COLO829 (cell line): ENCODE measurements around the gene MYDGF.

ENCODE experiments used
- DNase-seq: peaks from one replicate; pipeline ENCODE4 v3.0.0; 2012; ENCODE audit warnings: low spot score

The MYDGF gene

GRCh38 chr19:4675346-4675745 is 5.2 kb upstream of the MYDGF start:
- DNase-seq, result no peak

- DNase-seq, result no peak
Measured at GRCh38 chr19:4673726-4674125, 3.6 kb upstream of the MYDGF start.

GRCh38 chr19:4673216-4673615 is 3.1 kb upstream of the MYDGF start:
- DNase-seq, result no peak

GRCh38 chr19:4671185-4671851 is 1.2 kb upstream of the MYDGF start:
- no peak for DNase-seq

GRCh38 chr19:4664642-4665041 is 5.5 kb downstream of the MYDGF start:
- no peak for DNase-seq

- no peak for DNase-seq
Measured at GRCh38 chr19:4662812-4663211, 7.3 kb downstream of the MYDGF start.

- DNase-seq, result no peak
Measured at GRCh38 chr19:4662020-4662695, 8.0 kb downstream of the MYDGF start.

- no peak for DNase-seq
Measured at GRCh38 chr19:4660993-4661392, 9.1 kb downstream of the MYDGF start.

GRCh38 chr19:4660181-4660791 is 9.9 kb downstream of the MYDGF start:
- DNase-seq, result no peak

GRCh38 chr19:4657835-4658234 is 12.3 kb downstream of the MYDGF start:
- DNase-seq, result no peak

- DNase-seq, result no peak
Measured at GRCh38 chr19:4657262-4657661, 12.9 kb downstream of the MYDGF start.

- no peak for DNase-seq
Measured at GRCh38 chr19:4656102-4656501, 14.0 kb downstream of the MYDGF start.

GRCh38 chr19:4654437-4655361 is 15.4 kb downstream of the MYDGF start:
- DNase-seq, result no peak

GRCh38 chr19:4653793-4654436 is 16.2 kb downstream of the MYDGF start:
- DNase-seq, result no peak

- no peak for DNase-seq
Measured at GRCh38 chr19:4652075-4652474, 18.1 kb downstream of the MYDGF start.

- DNase-seq, result no peak
Measured at GRCh38 chr19:4650159-4650558, 20.0 kb downstream of the MYDGF start.

GRCh38 chr19:4649392-4650047 is 20.6 kb downstream of the MYDGF start:
- no peak for DNase-seq

- no peak for DNase-seq
Measured at GRCh38 chr19:4647676-4648644, 22.2 kb downstream of the MYDGF start.

GRCh38 chr19:4645718-4646117 is 24.4 kb downstream of the MYDGF start:
- no peak for DNase-seq

GRCh38 chr19:4642625-4643024 is 27.5 kb downstream of the MYDGF start:
- no peak for DNase-seq
